NT2/D1 (cell line): ENCODE results near the gene CACNA1D.

ENCODE experiments used
- SUZ12 ChIP-seq: IDR thresholded peaks from 2 replicates; pipeline ENCODE4 v1.6.1; 2011; ENCODE audit not compliant: insufficient read length, insufficient read depth; ENCODE audit errors: extremely low read depth
- YY1 ChIP-seq: IDR thresholded peaks from 2 replicates; pipeline ENCODE4 v1.6.1; 2011; ENCODE audit not compliant: insufficient read length, insufficient read depth
- ZNF274 ChIP-seq: IDR thresholded peaks from 2 replicates; pipeline ENCODE4 v1.6.1; 2011; ENCODE audit warnings: mild to moderate bottlenecking, low read depth, low read length

DNA sequence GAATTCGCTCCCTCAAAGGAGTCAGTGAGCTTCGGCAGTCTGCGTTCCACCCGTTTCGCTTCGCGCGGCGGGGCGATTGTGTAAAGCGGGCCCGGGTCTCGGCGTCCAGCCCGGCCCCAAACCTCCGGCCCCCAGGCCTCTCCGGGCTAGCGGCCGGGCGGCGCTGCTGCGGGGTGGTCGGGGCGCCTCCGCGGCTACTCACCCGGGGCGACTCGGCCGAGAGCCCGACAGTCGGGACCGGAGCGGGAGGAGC is 351.4 kb downstream of the CACNA1D start:
- no peak for TF ChIP-seq ZNF274
- TF ChIP-seq YY1: no peak
- no peak for TF ChIP-seq SUZ12
